Astrocyte of the cerebellum (primary cell): ENCODE measurements around the gene RPS6KA4.
A peak's percentile ranks its signal among the peaks of the same experiment; 100 is the strongest.

Experiments
- DNase-seq: peaks from one replicate; pipeline ENCODE4 v3.0.0-alpha.2; 2011; ENCODE audit warnings: low read depth
- H3K4me3 ChIP-seq: 2 replicates; pipeline ENCODE4 v1.5.1; 2011; ENCODE audit warnings: mild to moderate bottlenecking, low read depth, low read length, moderate library complexity
- CTCF ChIP-seq: IDR thresholded peaks from 2 replicates; pipeline ENCODE4 v1.5.1; 2012; ENCODE audit warnings: low read length, low read depth, moderate library complexity, mild to moderate bottlenecking; ENCODE audit errors: missing control alignments
- in situ Hi-C: cut with HindIII; loops from 2 replicates; pipeline ENCODE4 v1.10.0; 2017; ENCODE audit warnings: low sequenced_read_pairs

RPS6KA4 gene

DNA sequence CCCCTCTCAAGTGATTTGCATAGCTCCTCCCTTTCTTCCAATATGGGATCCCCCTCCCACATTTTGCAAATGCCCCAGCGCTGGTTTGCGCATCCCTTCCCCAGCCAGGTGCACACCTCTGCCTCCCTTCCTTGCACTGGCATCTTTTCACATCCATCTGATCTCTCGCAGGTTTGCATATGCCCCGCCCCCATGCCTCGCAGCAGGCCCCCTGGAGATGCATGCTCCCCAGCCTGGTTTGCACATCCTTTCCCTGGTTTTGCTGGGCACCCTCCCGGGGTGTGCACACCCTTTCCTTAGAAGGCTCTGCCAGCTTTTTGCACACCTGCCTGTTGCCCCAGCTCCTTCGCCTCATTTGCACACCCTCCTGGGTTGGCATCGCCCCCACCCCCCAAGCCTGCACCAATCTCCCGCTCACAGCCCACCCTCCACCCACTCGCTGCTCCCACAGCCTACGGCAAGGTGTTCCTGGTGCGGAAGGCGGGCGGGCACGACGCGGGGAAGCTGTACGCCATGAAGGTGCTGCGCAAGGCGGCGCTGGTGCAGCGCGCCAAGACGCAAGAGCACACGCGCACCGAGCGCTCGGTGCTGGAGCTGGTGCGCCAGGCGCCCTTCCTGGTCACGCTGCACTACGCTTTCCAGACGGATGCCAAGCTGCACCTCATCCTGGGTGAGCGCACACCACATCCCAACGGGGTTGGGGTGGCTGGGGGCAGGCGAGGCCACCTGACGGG is 917 bp downstream of the RPS6KA4 start:
- DNase-seq, result no peak
- TF ChIP-seq CTCF, result no peak
- peak overlapping the region; percentile 82 for H3K4me3 ChIP-seq
- in situ Hi-C loops, result no loop called here

- H3K4me3 ChIP-seq, result peak overlapping the region; percentile 82
- in situ Hi-C loops, result no loop called here
- TF ChIP-seq CTCF, result no peak
- DNase-seq, result no peak
These were observed 1.5 kb downstream of the RPS6KA4 start for GRCh38 chr11:64360448-64360921.

DNA sequence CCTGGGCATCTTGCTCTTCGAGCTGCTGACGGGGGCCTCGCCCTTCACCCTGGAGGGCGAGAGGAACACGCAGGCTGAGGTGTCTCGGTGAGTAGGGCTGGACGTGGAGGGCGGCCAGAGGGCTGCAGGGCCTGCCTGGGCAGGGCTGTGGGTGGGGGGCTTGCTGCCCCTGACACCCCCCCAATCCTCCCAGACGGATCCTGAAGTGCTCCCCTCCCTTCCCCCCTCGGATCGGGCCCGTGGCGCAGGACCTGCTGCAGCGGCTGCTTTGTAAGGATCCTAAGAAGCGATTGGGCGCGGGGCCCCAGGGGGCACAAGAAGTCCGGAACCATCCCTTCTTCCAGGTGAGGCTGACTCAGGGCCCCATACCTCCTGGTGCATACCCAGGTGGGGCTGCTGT is 2.7 kb downstream of the RPS6KA4 start:
- H3K4me3 ChIP-seq, result no peak overlapping the region
- no peak for TF ChIP-seq CTCF
- in situ Hi-C loops, result no loop called here
- DNase-seq, result no peak

- TF ChIP-seq CTCF, result no peak
- H3K4me3 ChIP-seq, result no peak overlapping the region
- no peak for DNase-seq
- in situ Hi-C loops, result no loop called here
These were observed 3.4 kb downstream of the RPS6KA4 start for GRCh38 chr11:64362339-64362738.

DNA sequence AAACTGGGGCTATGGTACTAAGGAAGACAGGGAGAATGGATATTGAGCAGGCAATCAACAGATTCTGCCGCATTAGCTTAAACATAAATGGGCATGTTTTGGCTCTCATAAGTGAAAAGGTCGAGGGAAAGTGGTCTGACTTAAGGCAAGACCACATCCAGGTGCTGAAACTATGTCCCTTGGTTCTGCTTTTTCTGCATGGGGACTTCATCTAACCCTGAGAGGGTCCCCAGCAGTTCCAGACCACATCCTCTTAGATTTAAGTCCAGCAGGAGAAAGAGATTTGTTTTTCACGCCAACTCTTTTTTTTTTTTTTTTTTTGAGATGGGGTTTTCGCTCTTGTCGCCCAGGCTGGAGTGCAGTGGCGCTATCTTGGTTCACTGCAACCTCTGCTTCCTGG is 5.5 kb downstream of the RPS6KA4 start:
- TF ChIP-seq CTCF, result no peak
- in situ Hi-C loops, result no loop called here
- no peak for DNase-seq
- H3K4me3 ChIP-seq, result no peak overlapping the region

DNA sequence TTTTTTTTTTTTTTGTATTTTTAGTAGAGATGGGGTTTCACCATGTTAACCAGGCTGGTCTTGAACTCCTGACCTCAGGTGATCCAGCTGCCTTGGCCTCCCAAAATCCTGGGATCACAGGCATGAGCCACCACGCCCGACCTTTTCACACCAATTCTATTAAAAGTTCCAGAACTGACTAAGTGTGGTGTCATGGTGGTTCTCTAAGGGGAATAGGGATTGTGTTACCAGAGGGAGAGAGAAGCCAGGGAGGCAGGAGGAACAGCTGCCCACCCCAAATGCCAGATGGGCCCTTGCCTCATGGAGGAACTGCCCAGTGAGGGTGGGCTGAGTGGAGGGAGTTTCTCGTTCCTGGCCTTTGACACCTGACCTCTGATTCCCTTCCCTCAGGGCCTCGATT is 5.9 kb downstream of the RPS6KA4 start:
- in situ Hi-C loops, result no loop called here
- H3K4me3 ChIP-seq, result no peak overlapping the region
- TF ChIP-seq CTCF, result no peak
- DNase-seq, result no peak

DNA sequence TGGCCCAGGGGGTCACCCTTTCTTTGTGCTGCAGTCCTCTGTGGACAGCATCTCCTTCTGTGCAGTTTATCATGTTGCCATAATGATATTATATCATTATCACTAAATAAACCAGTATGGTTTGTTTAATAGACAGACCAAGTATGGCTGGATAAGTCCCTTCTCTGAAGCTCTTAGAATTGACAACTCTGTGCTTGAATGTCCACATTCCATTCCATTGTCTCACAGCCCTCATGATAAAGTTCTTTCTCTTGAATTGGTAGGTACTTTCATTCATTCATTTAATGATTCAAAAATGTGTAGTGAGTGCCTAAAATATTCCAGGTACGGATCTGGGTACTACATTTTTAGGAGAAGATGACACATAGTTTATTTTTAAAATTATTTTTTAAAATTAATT is 7.8 kb downstream of the RPS6KA4 start:
- no peak for TF ChIP-seq CTCF
- no peak overlapping the region for H3K4me3 ChIP-seq
- DNase-seq, result no peak
- in situ Hi-C loops, result no loop called here
